ENCODE results near the gene FBXW4.
"Not testable (repeated sequence)": the region's sequence is repeated elsewhere in the genome, so short reads cannot be mapped to it uniquely, and the experiment has no call there.

DNA sequence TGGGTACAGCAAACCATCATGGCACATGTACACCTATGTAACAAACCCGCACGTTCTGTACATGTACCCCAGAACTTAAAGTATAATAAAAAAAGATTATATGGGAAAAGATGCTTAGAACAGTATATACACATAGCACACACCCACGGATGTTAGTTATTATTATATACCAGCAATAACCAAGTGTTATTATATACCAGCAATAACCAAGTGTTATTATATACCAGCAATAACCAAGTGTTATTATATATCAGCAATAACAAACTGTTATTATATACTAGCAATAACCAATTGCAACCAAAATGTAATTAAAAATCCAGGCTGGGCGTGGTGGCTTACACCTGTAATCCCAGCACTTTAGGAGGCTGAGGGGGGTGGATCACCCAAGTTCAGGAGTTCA lies 61.5 kb downstream of the FBXW4 start:
- not testable (repeated sequence) for TF ChIP-seq MAX (IDR thresholded peaks at IDR 0.05; ENCODE audit: low read depth); FOXM1 (IDR thresholded peaks at IDR 0.05; ENCODE audit: low read depth); USF2 (IDR thresholded peaks at IDR 0.05; ENCODE audit: borderline replicate concordance, low read depth, low read length); TEAD4 (IDR thresholded peaks at IDR 0.05; ENCODE audit: borderline replicate concordance, insufficient read depth)
- TF ChIP-seq, protein P1, sequence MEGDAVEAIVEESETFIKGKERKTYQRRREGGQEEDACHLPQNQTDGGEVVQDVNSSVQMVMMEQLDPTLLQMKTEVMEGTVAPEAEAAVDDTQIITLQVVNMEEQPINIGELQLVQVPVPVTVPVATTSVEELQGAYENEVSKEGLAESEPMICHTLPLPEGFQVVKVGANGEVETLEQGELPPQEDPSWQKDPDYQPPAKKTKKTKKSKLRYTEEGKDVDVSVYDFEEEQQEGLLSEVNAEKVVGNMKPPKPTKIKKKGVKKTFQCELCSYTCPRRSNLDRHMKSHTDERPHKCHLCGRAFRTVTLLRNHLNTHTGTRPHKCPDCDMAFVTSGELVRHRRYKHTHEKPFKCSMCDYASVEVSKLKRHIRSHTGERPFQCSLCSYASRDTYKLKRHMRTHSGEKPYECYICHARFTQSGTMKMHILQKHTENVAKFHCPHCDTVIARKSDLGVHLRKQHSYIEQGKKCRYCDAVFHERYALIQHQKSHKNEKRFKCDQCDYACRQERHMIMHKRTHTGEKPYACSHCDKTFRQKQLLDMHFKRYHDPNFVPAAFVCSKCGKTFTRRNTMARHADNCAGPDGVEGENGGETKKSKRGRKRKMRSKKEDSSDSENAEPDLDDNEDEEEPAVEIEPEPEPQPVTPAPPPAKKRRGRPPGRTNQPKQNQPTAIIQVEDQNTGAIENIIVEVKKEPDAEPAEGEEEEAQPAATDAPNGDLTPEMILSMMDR (IDR thresholded peaks at IDR 0.05), result not testable (repeated sequence)
